Fibroblast of lung (primary cell): ENCODE measurements around the gene NUP210L. TPM values are rescaled to one million over a fixed set of nuclear protein-coding genes. Genes with fewer than 3 reads are reported as not detected.

ENCODE experiments used
- DNase-seq, 2 donors: peaks; one replicate each; pipeline versions ENCODE4 v3.0.0 to v3.0.0-alpha.2; 2010; ENCODE audit warnings: low read depth in 2 of 2
- H2AFZ ChIP-seq: 2 replicates; pipeline ENCODE4 v1.5.1; 2012; ENCODE audit warnings: low read length, control low read depth, inconsistent platforms
- H3K27ac ChIP-seq: 2 replicates; pipeline ENCODE4 v1.5.1; 2011; ENCODE audit warnings: low read length, control low read depth; ENCODE audit not compliant: insufficient read depth
- H3K27me3 ChIP-seq: 2 replicates; pipeline ENCODE4 v1.5.1; 2011; ENCODE audit warnings: mild to moderate bottlenecking, low read length; ENCODE audit not compliant: control insufficient read depth, insufficient read depth
- H3K36me3 ChIP-seq: 2 replicates; pipeline ENCODE4 v1.5.1; 2011; ENCODE audit warnings: low read length; ENCODE audit not compliant: control insufficient read depth, insufficient read depth
- H3K4me1 ChIP-seq: 2 replicates; pipeline ENCODE4 v1.5.1; 2011; ENCODE audit warnings: low read length; ENCODE audit not compliant: control insufficient read depth, insufficient read depth; ENCODE audit errors: extremely low read depth
- H3K4me2 ChIP-seq: 2 replicates; pipeline ENCODE4 v1.5.1; 2011; ENCODE audit warnings: low read length, control low read depth; ENCODE audit not compliant: insufficient read depth; ENCODE audit errors: extremely low read depth
- H3K4me3 ChIP-seq, 4 experiments: fragments of 200-600 bp in 1 of 4; sonication (generic) in 1 of 4; replicated peaks in 1 of 4; 2 replicates each; pipeline ENCODE4 v1.5.1; 2011 to 2016; ENCODE audit warnings: low read length in 4 of 4, low read depth in 3 of 4, mild to moderate bottlenecking in 3 of 4, control low read depth in 2 of 4, inconsistent platforms in 1 of 4, mixed read lengths in 1 of 4; ENCODE audit not compliant: insufficient read depth in 1 of 4; ENCODE audit errors: control extremely low read depth in 1 of 4
- H3K79me2 ChIP-seq: 2 replicates; pipeline ENCODE4 v1.5.1; 2012; ENCODE audit warnings: mild to moderate bottlenecking, low read length, inconsistent platforms; ENCODE audit not compliant: control insufficient read depth, insufficient read depth
- H3K9ac ChIP-seq: 2 replicates; pipeline ENCODE4 v1.5.1; 2011; ENCODE audit warnings: mild to moderate bottlenecking, low read length, control low read depth; ENCODE audit not compliant: insufficient read depth
- H3K9me3 ChIP-seq: 2 replicates; pipeline ENCODE4 v1.5.1; 2012; ENCODE audit warnings: low read depth, low read length; ENCODE audit not compliant: control insufficient read depth, insufficient read depth
- H4K20me1 ChIP-seq: 2 replicates; pipeline ENCODE4 v1.5.1; 2011; ENCODE audit warnings: low read length; ENCODE audit not compliant: control insufficient read depth, insufficient read depth; ENCODE audit errors: extremely low read depth
- CTCF ChIP-seq, 2 donors: IDR thresholded peaks in 1 of 2; conservative IDR thresholded peaks in 1 of 2; 1 replicate in 1 of 2; 2 replicates in 1 of 2; pipeline ENCODE4 v1.5.1; 2011 to 2012; ENCODE audit warnings: low read length in 2 of 2, control low read depth in 1 of 2, inconsistent platforms in 1 of 2, low read depth in 1 of 2, mild to moderate bottlenecking in 1 of 2
- EZH2 ChIP-seq: IDR thresholded peaks from 2 replicates; pipeline ENCODE4 v1.5.1; 2012; ENCODE audit warnings: low read length, control low read depth, mild to moderate bottlenecking; ENCODE audit errors: missing control alignments
- polyA plus RNA-seq, 2 donors: library from polyadenylated mRNA; depleted of rRNA in 1 of 2; stranded (reverse) in 1 of 2; unstranded in 1 of 2; fragments of >200 nt; gene quantifications; 2 replicates each; pipeline ENCODE4 v1.2.1, GENCODE V29; 2011 to 2012; ENCODE audit warnings: missing spikeins in 1 of 2
- total RNA-seq: library from RNA; depleted of rRNA; stranded (reverse); fragments of >200 nt; gene quantifications from 2 replicates; pipeline ENCODE4 v1.2.1, GENCODE V29; 2014

Gene NUP210L
- total and polyA plus RNA-seq, 2 donors (not counting 1 experiment from before 2014, with no cell fraction given): 0.08 to 0.17 TPM

DNA sequence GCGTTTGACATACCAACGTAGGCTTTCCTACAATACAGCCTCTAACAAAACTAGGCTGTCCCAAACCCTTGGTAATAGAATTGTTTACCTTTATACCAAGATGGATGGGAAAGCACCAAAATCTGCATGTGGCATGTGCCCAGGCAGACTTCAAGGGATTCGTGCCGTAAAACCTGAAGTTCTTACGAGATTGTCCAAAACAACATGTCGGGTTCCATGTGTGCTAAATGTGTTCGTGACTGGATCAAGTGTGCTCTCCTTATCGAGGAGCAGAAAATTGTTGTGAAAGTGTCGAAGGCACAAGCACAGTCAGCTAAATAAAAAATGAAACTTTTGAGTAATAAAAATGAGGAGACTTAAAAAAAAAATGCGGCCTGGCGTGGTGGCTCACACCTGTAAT is 159.2 kb downstream of the NUP210L start:
- no peak overlapping the region for H3K9ac ChIP-seq

GRCh38 chr1:153995202-153995601 is 159.7 kb downstream of the NUP210L start:
- no peak for DNase-seq
- TF ChIP-seq EZH2 (no peak), CTCF (conservative IDR thresholded peaks at IDR 0.05 in 1 of 2, IDR thresholded peaks at IDR 0.05 in 1 of 2; ENCODE audit: low read depth in 1 of 2, low read length in 2 of 2) (no peak)
- Histone ChIP-seq H3K9ac (no peak overlapping the region), H4K20me1 (no peaks in the 10 kb centered on the region), H3K4me3 (no peak overlapping the region), H3K9me3 (no peaks in the 10 kb centered on the region), H2AFZ (no peak overlapping the region), H3K27ac (no peak overlapping the region), H3K79me2 (peaks cover 19% of the 10 kb centered on the region), H3K4me2 (no peak overlapping the region), H3K36me3 (peaks cover 9% of the 10 kb centered on the region), H3K4me1 (peaks cover 4% of the 10 kb centered on the region), H3K27me3 (no peaks in the 10 kb centered on the region)

More for the DNA sequence above, 159.2 kb downstream of the NUP210L start:
- Histone ChIP-seq H3K27me3 (no peaks in the 10 kb centered on the region), H3K4me2 (no peak overlapping the region), H3K4me1 (peaks cover 4% of the 10 kb centered on the region), H3K36me3 (peaks cover 9% of the 10 kb centered on the region), H2AFZ (no peak overlapping the region), H3K79me2 (peaks cover 18% of the 10 kb centered on the region), H3K27ac (no peak overlapping the region), H3K9me3 (no peaks in the 10 kb centered on the region), H3K4me3 (no peak overlapping the region), H4K20me1 (no peaks in the 10 kb centered on the region)
- TF ChIP-seq CTCF (conservative IDR thresholded peaks at IDR 0.05 in 1 of 2, IDR thresholded peaks at IDR 0.05 in 1 of 2; ENCODE audit: low read depth in 1 of 2, low read length in 2 of 2): no peak
- no peak for TF ChIP-seq EZH2
- DNase-seq: no peak

GRCh38 chr1:153991806-153992205 is 163.1 kb downstream of the NUP210L start:
- Histone ChIP-seq H3K79me2 (peaks cover 19% of the 10 kb centered on the region), H3K4me1 (peaks cover 4% of the 10 kb centered on the region), H3K4me2 (peak overlapping the region; percentile 98), H3K9me3 (no peaks in the 10 kb centered on the region), H3K27ac (no peak overlapping the region), H2AFZ (no peak overlapping the region), H4K20me1 (no peaks in the 10 kb centered on the region), H3K4me3 (peak overlapping the region; percentile 94 to 99 (median 98)), H3K36me3 (peaks cover 9% of the 10 kb centered on the region), H3K27me3 (no peaks in the 10 kb centered on the region), H3K9ac (no peak overlapping the region)
- no peak for TF ChIP-seq CTCF (conservative IDR thresholded peaks at IDR 0.05 in 1 of 2, IDR thresholded peaks at IDR 0.05 in 1 of 2; ENCODE audit: low read depth in 1 of 2, low read length in 2 of 2)
- TF ChIP-seq EZH2: no peak
- DNase-seq: no peak
